Astrocyte of the spinal cord (primary cell): ENCODE data around the gene PSMB3.

Experiments used
- DNase-seq: peaks from one replicate; pipeline ENCODE4 v3.0.0; 2011; ENCODE audit warnings: low read depth, low spot score
- H3K4me3 ChIP-seq: 2 replicates; pipeline ENCODE4 v1.5.1; 2011; ENCODE audit warnings: low read depth, mild to moderate bottlenecking, low read length, moderate library complexity
- CTCF ChIP-seq: IDR thresholded peaks from 2 replicates; pipeline ENCODE4 v1.5.1; 2012; ENCODE audit warnings: low read depth, mild to moderate bottlenecking, low read length, inconsistent platforms
- in situ Hi-C: cut with HindIII; loops from 2 replicates; pipeline ENCODE4 v1.10.0; 2017; ENCODE audit warnings: low sequenced_read_pairs

PSMB3 gene

GRCh38 chr17:38797158-38797490 lies 44.6 kb downstream of the PSMB3 start:
- DNase-seq = no peak
- TF ChIP-seq CTCF = no peak
- in situ Hi-C loops = no loop called here
- H3K4me3 ChIP-seq = peak overlapping the region; percentile 76

GRCh38 chr17:38797828-38798227 lies 45.3 kb downstream of the PSMB3 start:
- DNase-seq = no peak
- H3K4me3 ChIP-seq = peak overlapping the region; percentile 76
- in situ Hi-C loops = no loop called here
- no peak for TF ChIP-seq CTCF

- DNase-seq = peak; percentile 25
- TF ChIP-seq CTCF = no peak
- peak overlapping the region; percentile 76 for H3K4me3 ChIP-seq
- in situ Hi-C loops = no loop called here
Observed at GRCh38 chr17:38798614-38799500, 46.3 kb downstream of the PSMB3 start.

- in situ Hi-C loops = no loop called here
- no peak for TF ChIP-seq CTCF
- H3K4me3 ChIP-seq = peak within 1 kb of the TSS; percentile 76
Observed at GRCh38 chr17:38799501-38800236, 47.1 kb downstream of the PSMB3 start, which contains the start of gene PIP4K2B. PIP4K2B (minus strand) TSS chr17:38799556; CDS start chr17:38799424, 132 bp downstream.

GRCh38 chr17:38800237-38800760 lies 47.8 kb downstream of the PSMB3 start:
- in situ Hi-C loops = no loop called here
- DNase-seq = no peak
- no peak for TF ChIP-seq CTCF

More at GRCh38 chr17:38799501-38800236, 47.1 kb downstream of the PSMB3 start, which contains the start of gene PIP4K2B:
- DNase-seq = peak; percentile 98

GRCh38 chr17:38809828-38810227 lies 57.3 kb downstream of the PSMB3 start:
- in situ Hi-C loops = no loop called here
- no peak for DNase-seq
- no peak for TF ChIP-seq CTCF
- H3K4me3 ChIP-seq = no peak overlapping the region

More at GRCh38 chr17:38800237-38800760, 47.8 kb downstream of the PSMB3 start:
- peak overlapping the region; percentile 76 for H3K4me3 ChIP-seq
